Measurements from ENCODE around the gene CD84.

The CD84 gene

DNA sequence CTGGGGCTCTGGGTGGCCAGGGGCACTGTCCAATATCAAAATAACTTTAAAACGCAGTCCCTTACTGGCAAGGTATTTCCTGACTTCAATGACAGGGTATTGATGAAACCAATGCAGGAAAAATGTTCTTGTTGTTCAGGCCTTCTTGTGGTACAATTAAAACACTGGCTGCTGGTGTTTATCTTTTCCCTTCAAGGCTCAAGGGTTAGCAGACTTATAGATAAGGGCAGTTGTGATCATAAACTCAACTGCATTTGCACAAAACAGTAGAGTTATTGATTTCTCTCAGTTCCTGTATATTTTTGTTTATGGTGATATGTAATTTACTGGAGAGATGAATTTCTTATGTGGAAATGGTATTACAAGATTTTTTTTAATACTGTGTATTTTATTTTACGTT is 2.7 kb upstream of the CD84 start:
- Histone ChIP-seq H3K27ac (ENCODE audit: low read depth, low read length) (no peak overlapping the region), H3K9me3 (ENCODE audit: low read length) (no peaks in the 10 kb centered on the region), H3K36me3 (ENCODE audit: insufficient read depth, low read length) (no peaks in the 10 kb centered on the region), H3K9ac (ENCODE audit: low read length) (no peak overlapping the region), H3K27me3 (ENCODE audit: control insufficient read depth in 1 of 2, insufficient read depth in 2 of 2, low read length in 2 of 2) (no peaks in the 10 kb centered on the region), H3K4me1 (ENCODE audit: insufficient read depth, low read length) (no peaks in the 10 kb centered on the region), H3K4me3 (ENCODE audit: low read depth in 1 of 2, low read length in 2 of 2) (no peak overlapping the region)

GRCh38 chr1:160580221-160580812 is 1.0 kb upstream of the CD84 start:
- Histone ChIP-seq H3K4me3 (ENCODE audit: low read depth in 1 of 2, low read length in 2 of 2) (no peak overlapping the region), H3K4me1 (ENCODE audit: insufficient read depth, low read length) (no peaks in the 10 kb centered on the region), H3K9ac (ENCODE audit: low read length) (no peak overlapping the region), H3K9me3 (ENCODE audit: low read length) (no peaks in the 10 kb centered on the region), H3K27me3 (ENCODE audit: control insufficient read depth in 1 of 2, insufficient read depth in 2 of 2, low read length in 2 of 2) (no peaks in the 10 kb centered on the region), H3K27ac (ENCODE audit: low read depth, low read length) (no peak overlapping the region), H3K36me3 (ENCODE audit: insufficient read depth, low read length) (no peaks in the 10 kb centered on the region)

DNA sequence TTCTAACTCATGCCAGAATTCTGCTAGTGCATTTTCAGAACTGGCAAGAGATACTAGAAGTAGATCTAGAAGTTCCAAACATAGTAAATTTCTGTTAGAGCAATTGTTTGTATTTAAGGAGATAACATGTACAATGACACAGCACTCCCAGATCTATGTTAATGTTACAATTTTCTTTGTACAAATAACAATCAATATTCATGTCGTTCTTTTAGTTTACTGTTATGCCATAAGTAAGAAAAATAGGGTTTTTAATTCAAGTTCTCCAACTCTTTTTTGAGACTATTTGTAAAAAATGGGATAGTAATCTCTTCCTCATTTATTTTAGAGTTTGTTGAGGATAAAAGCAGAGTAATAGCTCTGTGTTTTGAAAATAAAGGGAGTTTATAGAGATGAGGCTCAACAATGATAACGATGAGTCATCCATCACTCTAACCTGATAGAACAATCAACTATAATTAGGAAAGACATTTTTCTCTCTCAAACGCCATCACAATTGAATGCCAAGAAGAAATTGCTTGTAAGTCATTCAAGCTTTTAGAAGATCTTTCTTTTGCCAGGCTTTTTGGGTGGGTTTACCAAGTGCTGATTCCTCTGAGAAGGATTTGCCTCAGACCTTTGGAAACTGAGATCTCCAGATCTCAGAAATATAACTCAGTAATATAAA is 638 bp downstream of the CD84 start:
- H3K36me3 ChIP-seq (ENCODE audit: insufficient read depth, low read length) = no peaks in the 10 kb centered on the region
- H3K27me3 ChIP-seq (ENCODE audit: control insufficient read depth in 1 of 2, insufficient read depth in 2 of 2, low read length in 2 of 2) = no peaks in the 10 kb centered on the region
- no peaks in the 10 kb centered on the region for H3K4me1 ChIP-seq (ENCODE audit: insufficient read depth, low read length)
- no peaks in the 10 kb centered on the region for H3K9me3 ChIP-seq (ENCODE audit: low read length)
- H3K27ac ChIP-seq (ENCODE audit: low read depth, low read length) = no peak overlapping the region
- H3K4me3 ChIP-seq (ENCODE audit: low read depth in 1 of 2, low read length in 2 of 2) = no peak overlapping the region
- no peak overlapping the region for H3K9ac ChIP-seq (ENCODE audit: low read length)

DNA sequence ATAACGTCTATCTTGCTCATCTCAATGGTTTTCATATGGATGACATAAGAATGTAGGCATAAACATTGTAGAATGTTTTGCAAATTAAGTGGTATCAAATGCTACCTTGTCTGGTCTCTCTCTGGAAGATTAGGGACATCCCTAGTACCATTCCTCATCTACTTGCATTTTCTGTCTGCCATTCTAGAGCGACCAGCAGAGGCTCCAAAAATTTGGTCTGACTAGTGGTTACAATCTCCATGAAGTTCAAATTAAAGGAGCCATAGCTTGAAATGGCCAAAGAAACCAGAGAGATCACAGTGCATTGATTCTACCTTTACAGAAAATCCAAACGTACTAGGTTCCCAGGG is 1.1 kb downstream of the CD84 start:
- H3K4me3 ChIP-seq (ENCODE audit: low read depth in 1 of 2, low read length in 2 of 2) = no peak overlapping the region
- H3K36me3 ChIP-seq (ENCODE audit: insufficient read depth, low read length) = no peaks in the 10 kb centered on the region
- no peak overlapping the region for H3K9ac ChIP-seq (ENCODE audit: low read length)
- no peaks in the 10 kb centered on the region for H3K9me3 ChIP-seq (ENCODE audit: low read length)
- H3K4me1 ChIP-seq (ENCODE audit: insufficient read depth, low read length) = no peaks in the 10 kb centered on the region
- no peak overlapping the region for H3K27ac ChIP-seq (ENCODE audit: low read depth, low read length)
- no peaks in the 10 kb centered on the region for H3K27me3 ChIP-seq (ENCODE audit: control insufficient read depth in 1 of 2, insufficient read depth in 2 of 2, low read length in 2 of 2)

- no peaks in the 10 kb centered on the region for H3K27me3 ChIP-seq (ENCODE audit: control insufficient read depth in 1 of 2, insufficient read depth in 2 of 2, low read length in 2 of 2)
- no peak overlapping the region for H3K4me3 ChIP-seq (ENCODE audit: low read depth in 1 of 2, low read length in 2 of 2)
- no peaks in the 10 kb centered on the region for H3K36me3 ChIP-seq (ENCODE audit: insufficient read depth, low read length)
- H3K4me1 ChIP-seq (ENCODE audit: insufficient read depth, low read length) = no peaks in the 10 kb centered on the region
- no peak overlapping the region for H3K27ac ChIP-seq (ENCODE audit: low read depth, low read length)
- H3K9ac ChIP-seq (ENCODE audit: low read length) = no peak overlapping the region
- H3K9me3 ChIP-seq (ENCODE audit: low read length) = no peaks in the 10 kb centered on the region
These were observed 1.6 kb downstream of the CD84 start for GRCh38 chr1:160577671-160578070.

GRCh38 chr1:160576884-160577283 is 2.4 kb downstream of the CD84 start:
- Histone ChIP-seq H3K36me3 (ENCODE audit: insufficient read depth, low read length) (no peaks in the 10 kb centered on the region), H3K27ac (ENCODE audit: low read depth, low read length) (no peak overlapping the region), H3K4me3 (ENCODE audit: low read depth in 1 of 2, low read length in 2 of 2) (no peak overlapping the region), H3K9ac (ENCODE audit: low read length) (no peak overlapping the region), H3K9me3 (ENCODE audit: low read length) (no peaks in the 10 kb centered on the region), H3K27me3 (ENCODE audit: control insufficient read depth in 1 of 2, insufficient read depth in 2 of 2, low read length in 2 of 2) (no peaks in the 10 kb centered on the region), H3K4me1 (ENCODE audit: insufficient read depth, low read length) (no peaks in the 10 kb centered on the region)

DNA sequence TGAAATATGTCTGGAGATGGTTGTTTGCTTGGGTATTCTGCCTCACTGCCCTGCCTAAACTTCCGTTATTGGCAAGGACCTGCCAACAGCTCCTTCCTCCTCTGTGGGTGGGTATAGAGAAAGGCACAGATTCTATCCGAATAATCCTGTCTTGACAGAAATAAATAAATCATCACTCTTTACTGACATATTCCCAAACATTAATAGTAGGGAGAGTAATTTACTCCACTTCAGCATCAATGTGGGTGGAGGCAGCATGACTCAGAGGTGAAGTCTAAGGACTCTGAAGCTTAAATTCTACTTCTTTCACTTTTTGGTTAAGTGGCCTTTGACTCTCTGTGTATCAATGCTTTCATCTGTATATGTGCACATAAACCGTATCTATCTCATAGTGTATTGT is 2.9 kb downstream of the CD84 start:
- no peaks in the 10 kb centered on the region for H3K27me3 ChIP-seq (ENCODE audit: control insufficient read depth in 1 of 2, insufficient read depth in 2 of 2, low read length in 2 of 2)
- no peak overlapping the region for H3K4me3 ChIP-seq (ENCODE audit: low read depth in 1 of 2, low read length in 2 of 2)
- no peaks in the 10 kb centered on the region for H3K9me3 ChIP-seq (ENCODE audit: low read length)
- H3K36me3 ChIP-seq (ENCODE audit: insufficient read depth, low read length) = no peaks in the 10 kb centered on the region
- H3K4me1 ChIP-seq (ENCODE audit: insufficient read depth, low read length) = no peaks in the 10 kb centered on the region
- no peak overlapping the region for H3K27ac ChIP-seq (ENCODE audit: low read depth, low read length)
- H3K9ac ChIP-seq (ENCODE audit: low read length) = no peak overlapping the region

DNA sequence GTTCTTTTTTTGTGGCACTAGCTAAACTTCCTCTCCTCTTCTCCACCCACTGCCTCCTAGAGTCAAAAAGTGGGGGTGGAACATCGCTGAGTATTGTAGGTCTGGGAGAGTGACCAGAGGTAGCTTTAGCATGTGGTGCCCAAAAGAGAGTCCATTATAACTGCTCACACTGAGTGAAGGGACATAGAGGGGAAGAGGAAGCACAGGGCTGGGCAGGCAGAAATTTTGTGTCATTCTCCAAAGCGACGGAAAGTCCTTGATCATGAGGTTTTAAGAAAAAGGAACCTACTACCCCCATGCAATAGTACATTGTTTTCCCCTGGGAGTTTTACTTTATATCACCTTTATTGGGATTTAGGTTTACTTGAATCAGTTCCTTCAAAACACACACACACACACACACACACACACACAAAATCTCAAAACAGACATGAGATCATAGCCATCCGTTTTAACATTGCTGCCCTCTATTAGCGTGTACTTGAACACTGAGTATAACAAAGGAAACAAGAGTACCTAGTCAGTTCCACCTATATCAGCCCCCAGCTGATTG is 4.1 kb downstream of the CD84 start:
- Histone ChIP-seq H3K9me3 (ENCODE audit: low read length) (no peaks in the 10 kb centered on the region), H3K27ac (ENCODE audit: low read depth, low read length) (no peak overlapping the region)

GRCh38 chr1:160570840-160571239 is 8.5 kb downstream of the CD84 start:
- no peaks in the 10 kb centered on the region for H3K36me3 ChIP-seq (ENCODE audit: insufficient read depth, low read length)
- no peak overlapping the region for H3K27ac ChIP-seq (ENCODE audit: low read depth, low read length)
- no peak overlapping the region for H3K9ac ChIP-seq (ENCODE audit: low read length)
- H3K4me3 ChIP-seq (ENCODE audit: low read depth in 1 of 2, low read length in 2 of 2) = no peak overlapping the region
- H3K4me1 ChIP-seq (ENCODE audit: insufficient read depth, low read length) = no peaks in the 10 kb centered on the region
- H3K9me3 ChIP-seq (ENCODE audit: low read length) = no peaks in the 10 kb centered on the region
- no peaks in the 10 kb centered on the region for H3K27me3 ChIP-seq (ENCODE audit: control insufficient read depth in 1 of 2, insufficient read depth in 2 of 2, low read length in 2 of 2)

More for the DNA sequence above, 4.1 kb downstream of the CD84 start:
- Histone ChIP-seq H3K36me3 (ENCODE audit: insufficient read depth, low read length) (no peaks in the 10 kb centered on the region), H3K27me3 (ENCODE audit: control insufficient read depth in 1 of 2, insufficient read depth in 2 of 2, low read length in 2 of 2) (no peaks in the 10 kb centered on the region), H3K9ac (ENCODE audit: low read length) (no peak overlapping the region), H3K4me1 (ENCODE audit: insufficient read depth, low read length) (no peaks in the 10 kb centered on the region), H3K4me3 (ENCODE audit: low read depth in 1 of 2, low read length in 2 of 2) (no peak overlapping the region)

DNA sequence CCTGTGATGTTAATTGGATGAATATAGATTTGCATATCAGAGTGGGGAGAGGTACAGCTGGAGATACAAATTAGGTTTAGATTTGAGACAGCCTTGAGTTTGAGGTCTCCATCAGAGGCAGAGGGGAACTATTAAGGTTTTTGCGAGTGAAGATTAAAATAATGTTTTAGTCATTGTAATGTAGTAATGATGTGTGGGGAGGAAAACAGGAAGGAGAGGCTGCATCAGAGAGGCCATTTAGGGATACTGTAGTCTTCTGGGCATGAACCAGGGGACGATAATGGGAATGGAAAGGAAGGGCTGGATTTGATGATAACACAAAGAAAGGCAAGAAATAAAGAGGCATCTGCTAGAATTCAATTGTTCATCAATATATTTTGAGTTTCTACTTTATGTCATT is 9.5 kb downstream of the CD84 start:
- H3K27ac ChIP-seq (ENCODE audit: low read depth, low read length) = no peak overlapping the region
- no peaks in the 10 kb centered on the region for H3K4me1 ChIP-seq (ENCODE audit: insufficient read depth, low read length)
- H3K36me3 ChIP-seq (ENCODE audit: insufficient read depth, low read length) = no peaks in the 10 kb centered on the region
- no peak overlapping the region for H3K9ac ChIP-seq (ENCODE audit: low read length)
- no peaks in the 10 kb centered on the region for H3K9me3 ChIP-seq (ENCODE audit: low read length)
- H3K27me3 ChIP-seq (ENCODE audit: control insufficient read depth in 1 of 2, insufficient read depth in 2 of 2, low read length in 2 of 2) = no peaks in the 10 kb centered on the region
- no peak overlapping the region for H3K4me3 ChIP-seq (ENCODE audit: low read depth in 1 of 2, low read length in 2 of 2)

DNA sequence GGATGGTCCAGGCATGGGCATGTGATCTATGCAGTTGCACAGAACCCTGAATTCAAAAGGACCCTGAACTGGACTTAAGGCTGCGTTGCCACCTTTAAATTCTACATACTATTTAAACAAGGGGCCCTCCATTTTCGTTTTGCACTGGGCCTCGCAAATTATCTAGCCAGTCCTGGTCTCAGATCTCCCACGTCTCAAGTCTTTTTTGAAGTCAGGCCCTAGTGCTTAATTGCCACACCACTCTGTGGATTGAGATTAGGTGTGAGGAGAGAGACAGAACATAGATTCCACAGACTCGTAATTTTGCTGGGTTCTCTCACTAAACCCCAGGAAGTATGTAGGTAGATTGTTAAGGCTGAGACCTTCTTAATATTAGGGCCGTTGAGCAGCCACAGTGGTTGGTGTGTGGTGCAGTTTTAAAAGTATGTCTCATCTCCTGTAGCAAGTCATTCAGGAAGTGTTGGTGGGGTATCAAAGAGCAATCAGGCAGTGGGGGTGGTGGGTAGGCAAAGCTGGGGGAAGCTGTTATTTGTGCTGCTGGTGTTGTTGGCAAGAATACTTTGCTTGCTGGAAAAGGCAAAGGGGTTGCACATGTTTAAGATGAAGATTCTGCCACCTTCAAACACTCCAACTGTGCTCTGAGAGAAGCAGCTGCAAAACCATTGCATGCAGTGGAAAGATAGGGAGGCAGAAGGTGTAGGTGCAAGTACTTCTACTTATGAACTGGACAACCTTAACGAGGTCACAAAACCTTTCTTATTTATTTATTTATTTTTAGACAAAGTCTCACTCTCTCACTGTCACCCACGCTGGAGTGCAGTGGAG is 11.2 kb downstream of the CD84 start:
- Histone ChIP-seq H3K9me3 (ENCODE audit: low read length) (no peaks in the 10 kb centered on the region), H3K9ac (ENCODE audit: low read length) (no peak overlapping the region), H3K27me3 (ENCODE audit: control insufficient read depth in 1 of 2, insufficient read depth in 2 of 2, low read length in 2 of 2) (no peaks in the 10 kb centered on the region), H3K4me3 (ENCODE audit: low read depth in 1 of 2, low read length in 2 of 2) (no peak overlapping the region), H3K36me3 (ENCODE audit: insufficient read depth, low read length) (no peaks in the 10 kb centered on the region), H3K27ac (ENCODE audit: low read depth, low read length) (no peak overlapping the region), H3K4me1 (ENCODE audit: insufficient read depth, low read length) (no peaks in the 10 kb centered on the region)
